ENCODE data around the gene NPAS3.

- TF ChIP-seq POLR2AphosphoS5 (IDR thresholded peaks at IDR 0.05; ENCODE audit: low read depth, low read length) (no peak), PAX5 (IDR thresholded peaks at IDR 0.05; ENCODE audit: insufficient read depth, low read length, severe bottlenecking) (no peak), POLR2A (IDR thresholded peaks at IDR 0.05; ENCODE audit: low read depth, low read length) (no peak), SPI1 (IDR thresholded peaks at IDR 0.05; ENCODE audit: low read depth, low read length) (no peak), TAF1 (IDR thresholded peaks at IDR 0.05; ENCODE audit: low read depth, low read length) (no peak), POU2F2 (IDR thresholded peaks at IDR 0.05; ENCODE audit: low read depth, low read length) (no peak)
Measured at GRCh38 chr14:33655421-33655820, 716.7 kb downstream of the NPAS3 start.
